Parathyroid adenoma (tissue), 2 donors: ENCODE measurements around the gene FAM204A.

Source experiments
- H2AFZ ChIP-seq: fragments of 300-600 bp; sonication (generic); one replicate; pipeline ENCODE4 v1.7.0; 2017; ENCODE audit warnings: antibody characterized with exemption, mild to moderate bottlenecking
- H3K27ac ChIP-seq: fragments of 300-600 bp; sonication (generic); one replicate; pipeline ENCODE4 v1.7.0; 2017
- H3K27me3 ChIP-seq: fragments of 300-600 bp; sonication (generic); one replicate; pipeline ENCODE4 v1.7.0; 2017; ENCODE audit warnings: low read length; ENCODE audit not compliant: control insufficient read depth, insufficient read depth
- H3K36me3 ChIP-seq: fragments of 300-600 bp; sonication (generic); one replicate; pipeline ENCODE4 v1.7.0; 2017; ENCODE audit warnings: low read length; ENCODE audit not compliant: control insufficient read depth, insufficient read depth
- H3K4me1 ChIP-seq: fragments of 300-600 bp; sonication (generic); one replicate; pipeline ENCODE4 v1.7.0; 2017; ENCODE audit warnings: control low read depth
- H3K4me2 ChIP-seq: fragments of 300-600 bp; sonication (generic); one replicate; pipeline ENCODE4 v1.7.0; 2017; ENCODE audit warnings: low read length
- H3K4me3 ChIP-seq: fragments of 300-600 bp; sonication (generic); one replicate; pipeline ENCODE4 v1.7.0; 2017; ENCODE audit warnings: low read depth, low read length
- H3K79me2 ChIP-seq: fragments of 300-600 bp; sonication (generic); one replicate; pipeline ENCODE4 v1.7.0; 2017; ENCODE audit warnings: control low read depth
- H3K9ac ChIP-seq: fragments of 300-600 bp; sonication (generic); one replicate; pipeline ENCODE4 v1.7.0; 2017; ENCODE audit warnings: mild to moderate bottlenecking
- H3K9me3 ChIP-seq: fragments of 300-600 bp; sonication (generic); one replicate; pipeline ENCODE4 v1.7.0; 2017; ENCODE audit warnings: low read length; ENCODE audit not compliant: control insufficient read depth
- CTCF ChIP-seq: fragments of 300-600 bp; sonication (generic); IDR thresholded peaks from one replicate; pipeline ENCODE4 v1.7.0; 2017; ENCODE audit warnings: antibody characterized with exemption, mild to moderate bottlenecking
- donor health status: primary hyperparathyroidism.

Gene FAM204A

GRCh38 chr10:118373786-118374185 is 31.7 kb upstream of the FAM204A start:
- Histone ChIP-seq H3K9me3 (no peaks in the 10 kb centered on the region), H3K27me3 (no peaks in the 10 kb centered on the region), H2AFZ (no peak overlapping the region), H3K4me1 (no peaks in the 10 kb centered on the region), H3K4me2 (no peak overlapping the region), H3K27ac (no peak overlapping the region), H3K36me3 (no peaks in the 10 kb centered on the region), H3K4me3 (no peak overlapping the region), H3K9ac (no peak overlapping the region), H3K79me2 (no peaks in the 10 kb centered on the region)
- TF ChIP-seq CTCF, result no peak

GRCh38 chr10:118370499-118370898 is 28.4 kb upstream of the FAM204A start:
- Histone ChIP-seq H3K27ac (no peak overlapping the region), H3K4me1 (no peaks in the 10 kb centered on the region), H3K4me2 (no peak overlapping the region), H3K79me2 (no peaks in the 10 kb centered on the region), H3K4me3 (no peak overlapping the region), H3K9me3 (no peaks in the 10 kb centered on the region), H3K36me3 (no peaks in the 10 kb centered on the region), H3K27me3 (no peaks in the 10 kb centered on the region), H3K9ac (no peak overlapping the region), H2AFZ (no peak overlapping the region)
- no peak for TF ChIP-seq CTCF

- H2AFZ ChIP-seq, result no peak overlapping the region
- H3K27ac ChIP-seq, result no peak overlapping the region
- H3K4me3 ChIP-seq, result no peak overlapping the region
- no peaks in the 10 kb centered on the region for H3K9me3 ChIP-seq
- no peaks in the 10 kb centered on the region for H3K36me3 ChIP-seq
- no peak overlapping the region for H3K4me2 ChIP-seq
- no peaks in the 10 kb centered on the region for H3K4me1 ChIP-seq
- H3K27me3 ChIP-seq, result no peaks in the 10 kb centered on the region
- no peaks in the 10 kb centered on the region for H3K79me2 ChIP-seq
- no peak for TF ChIP-seq CTCF
- H3K9ac ChIP-seq, result no peak overlapping the region
Observed at GRCh38 chr10:118369641-118370205, 27.6 kb upstream of the FAM204A start.

- Histone ChIP-seq H3K4me1 (no peaks in the 10 kb centered on the region), H3K27ac (no peak overlapping the region), H2AFZ (no peak overlapping the region), H3K36me3 (no peaks in the 10 kb centered on the region), H3K27me3 (no peaks in the 10 kb centered on the region), H3K4me2 (no peak overlapping the region), H3K79me2 (no peaks in the 10 kb centered on the region), H3K9me3 (no peaks in the 10 kb centered on the region), H3K4me3 (no peak overlapping the region), H3K9ac (no peak overlapping the region)
- TF ChIP-seq CTCF, result no peak
Observed at GRCh38 chr10:118365702-118366101, 23.6 kb upstream of the FAM204A start.

- Histone ChIP-seq H3K9me3 (no peaks in the 10 kb centered on the region), H3K36me3 (no peaks in the 10 kb centered on the region), H3K4me1 (no peaks in the 10 kb centered on the region), H3K4me3 (no peak overlapping the region), H2AFZ (no peak overlapping the region), H3K79me2 (no peaks in the 10 kb centered on the region), H3K27me3 (no peaks in the 10 kb centered on the region), H3K27ac (no peak overlapping the region), H3K4me2 (no peak overlapping the region), H3K9ac (no peak overlapping the region)
- no peak for TF ChIP-seq CTCF
Observed at GRCh38 chr10:118362103-118362502, 20.0 kb upstream of the FAM204A start.
